DLD1 (cell line): ENCODE data around the gene LY9.

Experiments
- in situ Hi-C: cut with HindIII; loops from 2 replicates; pipeline ENCODE4 v1.10.0; 2017; ENCODE audit warnings: low sequenced_read_pairs

LY9 gene

DNA sequence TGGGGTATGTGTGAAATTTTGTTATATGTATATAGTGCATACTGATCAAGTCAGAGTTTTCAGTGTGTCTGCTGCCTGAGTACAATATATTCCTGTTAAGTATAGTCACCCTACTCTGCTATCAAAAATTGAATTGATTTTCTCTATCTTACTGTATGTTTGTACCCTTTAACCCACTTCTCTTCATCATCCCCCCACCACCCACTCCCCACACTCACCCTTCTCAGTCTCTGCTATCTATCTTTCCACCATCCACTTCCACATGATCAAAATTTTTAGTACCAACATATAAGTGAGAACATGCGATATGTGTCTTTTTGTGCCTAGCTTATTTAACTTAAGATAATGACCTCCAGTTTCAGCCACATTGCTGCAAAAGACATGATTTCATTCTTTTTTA lies 4.2 kb downstream of the LY9 start:
- in situ Hi-C loops = no loop called here

- in situ Hi-C loops = no loop called here
Observed at GRCh38 chr1:160800645-160801408, 4.9 kb downstream of the LY9 start.

DNA sequence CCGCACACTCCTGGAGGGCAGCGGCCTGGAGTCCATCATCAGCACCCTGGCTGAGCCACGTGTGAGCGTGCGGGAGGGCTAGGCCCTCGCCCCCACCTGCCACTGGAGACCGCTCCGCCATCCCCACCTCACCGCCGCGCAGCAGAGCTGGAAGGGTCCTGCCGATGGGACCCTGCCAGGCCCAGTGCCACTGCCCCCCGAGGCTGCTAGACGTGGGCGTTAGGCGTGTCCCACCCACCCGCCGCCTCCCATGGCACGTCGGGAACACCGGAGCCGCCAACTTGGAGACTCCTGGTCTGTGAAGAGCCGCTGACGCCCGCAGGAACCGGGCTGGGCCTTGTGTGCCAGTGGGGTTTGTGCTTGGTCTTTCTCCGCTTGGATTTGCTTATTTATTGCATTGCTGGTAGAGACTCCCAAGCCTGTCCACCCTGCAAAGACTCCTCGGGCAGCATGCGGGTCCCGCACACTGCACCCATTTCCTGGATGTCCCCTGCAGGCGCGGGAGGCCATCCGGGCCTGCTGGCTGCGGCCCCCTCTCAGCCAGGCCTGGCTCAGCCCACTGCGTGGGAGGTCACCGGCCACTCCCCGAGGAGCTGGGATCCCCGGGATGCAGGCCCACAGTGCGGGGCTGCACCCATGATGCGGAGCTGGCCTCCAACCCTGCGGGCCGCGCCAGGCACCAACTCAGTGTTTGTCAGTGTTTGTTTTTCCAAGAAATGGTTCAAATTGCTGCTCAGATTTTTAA lies 6.0 kb downstream of the LY9 start:
- in situ Hi-C loops = no loop called here

- in situ Hi-C loops = no loop called here
Observed at GRCh38 chr1:160806109-160806665, 10.2 kb downstream of the LY9 start.

DNA sequence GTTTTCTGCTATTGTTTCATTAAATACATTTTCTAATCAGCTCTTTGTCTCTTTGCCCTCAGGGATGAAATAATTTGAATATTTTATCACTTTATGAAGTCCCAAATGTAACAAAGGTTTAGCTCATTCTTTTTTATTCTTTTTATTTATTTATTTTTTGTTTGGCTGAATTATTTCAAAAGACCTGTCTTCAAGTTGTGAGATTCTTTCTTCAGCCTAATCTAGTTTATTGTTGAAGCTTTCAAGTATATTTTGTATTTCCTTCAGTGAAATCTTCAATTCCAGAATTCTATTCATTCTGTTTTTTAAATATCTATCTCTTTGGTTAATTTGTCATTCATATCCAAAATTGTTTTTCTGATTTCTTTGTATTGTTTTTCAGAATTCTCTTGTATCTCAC lies 10.8 kb downstream of the LY9 start:
- in situ Hi-C loops = no loop called here

- in situ Hi-C loops = no loop called here
Observed at GRCh38 chr1:160807247-160807646, 11.3 kb downstream of the LY9 start.

GRCh38 chr1:160807738-160808137 lies 11.8 kb downstream of the LY9 start:
- in situ Hi-C loops = no loop called here

DNA sequence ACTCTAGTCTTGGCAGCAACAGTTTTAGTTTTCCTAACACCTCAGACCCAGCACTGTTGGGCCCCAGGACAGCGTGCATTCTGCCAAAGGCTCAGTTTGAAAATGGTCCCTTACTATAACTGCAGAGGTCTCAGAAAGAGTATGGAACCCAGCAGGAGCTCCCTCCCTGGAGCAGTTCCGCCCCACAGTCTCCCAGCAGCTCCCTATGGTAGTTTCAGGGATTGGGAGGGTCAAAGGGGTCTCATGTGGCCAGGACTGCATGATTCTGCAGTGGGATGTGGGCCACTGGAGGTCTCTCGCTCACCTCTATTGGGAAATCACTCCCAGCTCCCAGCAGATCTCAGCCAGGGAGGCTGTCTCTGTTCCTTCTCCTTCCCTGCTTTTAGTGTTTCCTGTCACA lies 12.3 kb downstream of the LY9 start:
- in situ Hi-C loops = no loop called here

- in situ Hi-C loops = no loop called here
Observed at GRCh38 chr1:160810486-160810885, 14.5 kb downstream of the LY9 start.

DNA sequence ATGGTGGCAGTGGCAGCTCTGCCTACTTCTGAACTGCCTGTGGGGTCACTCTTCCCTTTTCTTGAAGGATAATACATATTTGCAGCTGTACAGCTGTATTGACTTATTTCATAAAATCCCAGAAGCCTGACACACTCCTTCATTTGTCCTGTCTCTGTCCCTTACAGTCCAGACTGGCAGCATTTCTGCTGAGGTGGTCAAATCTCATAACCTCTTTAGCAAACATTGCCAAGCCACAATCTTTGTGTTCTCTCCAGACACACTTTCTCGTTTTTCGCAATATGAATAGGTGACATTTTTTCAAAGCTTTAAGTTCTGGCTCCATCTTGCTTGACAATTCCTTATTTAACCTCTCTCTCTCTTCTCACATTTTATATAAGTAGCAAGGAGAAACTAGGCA lies 15.2 kb downstream of the LY9 start:
- in situ Hi-C loops = no loop called here

- in situ Hi-C loops = no loop called here
Observed at GRCh38 chr1:160813215-160813614, 17.2 kb downstream of the LY9 start.

GRCh38 chr1:160814316-160814715 lies 18.3 kb downstream of the LY9 start:
- in situ Hi-C loops = no loop called here

DNA sequence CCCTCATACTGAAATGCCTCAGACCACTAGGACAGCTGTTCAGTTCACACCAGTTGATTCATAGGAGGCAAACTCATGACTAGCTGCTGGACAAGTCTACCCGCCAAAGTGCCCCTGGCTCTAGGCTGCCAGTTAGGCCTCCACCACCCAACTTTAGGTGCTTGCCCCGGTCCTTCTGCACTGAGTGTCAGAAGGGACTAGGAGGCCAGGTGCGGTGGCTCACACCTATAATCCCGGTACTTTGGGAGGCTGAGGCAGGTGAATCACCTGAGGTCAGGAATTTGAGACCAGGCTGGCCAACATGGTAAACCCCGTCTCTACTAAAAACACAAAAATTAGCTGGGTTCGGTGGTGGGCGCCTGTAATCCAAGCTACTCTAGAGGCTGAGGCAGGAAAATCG lies 18.9 kb downstream of the LY9 start:
- in situ Hi-C loops = no loop called here

GRCh38 chr1:160818207-160818937 lies 22.4 kb downstream of the LY9 start:
- in situ Hi-C loops = no loop called here

GRCh38 chr1:160819186-160819585 lies 23.2 kb downstream of the LY9 start:
- in situ Hi-C loops = no loop called here

DNA sequence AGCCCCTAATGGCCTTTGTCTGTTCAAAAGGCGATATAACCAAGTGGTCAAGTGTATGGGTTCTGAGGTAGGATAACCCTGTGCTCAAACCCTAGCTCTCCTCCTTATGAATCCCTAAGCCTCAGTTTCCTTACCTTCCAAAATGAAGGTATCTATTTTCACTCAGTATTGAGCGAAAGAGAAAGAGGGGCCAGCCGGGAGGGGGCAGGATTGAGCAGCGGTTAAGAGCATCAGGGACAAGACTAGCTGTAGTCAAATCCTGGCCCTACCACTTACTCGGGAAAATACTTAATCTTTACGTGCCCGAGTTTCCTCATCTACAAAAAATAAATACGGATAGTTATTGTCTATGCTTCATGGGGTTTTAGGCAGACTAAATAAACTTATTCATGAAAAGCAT lies 25.7 kb downstream of the LY9 start:
- in situ Hi-C loops = no loop called here

GRCh38 chr1:160823296-160823695 lies 27.3 kb downstream of the LY9 start:
- in situ Hi-C loops = no loop called here

DNA sequence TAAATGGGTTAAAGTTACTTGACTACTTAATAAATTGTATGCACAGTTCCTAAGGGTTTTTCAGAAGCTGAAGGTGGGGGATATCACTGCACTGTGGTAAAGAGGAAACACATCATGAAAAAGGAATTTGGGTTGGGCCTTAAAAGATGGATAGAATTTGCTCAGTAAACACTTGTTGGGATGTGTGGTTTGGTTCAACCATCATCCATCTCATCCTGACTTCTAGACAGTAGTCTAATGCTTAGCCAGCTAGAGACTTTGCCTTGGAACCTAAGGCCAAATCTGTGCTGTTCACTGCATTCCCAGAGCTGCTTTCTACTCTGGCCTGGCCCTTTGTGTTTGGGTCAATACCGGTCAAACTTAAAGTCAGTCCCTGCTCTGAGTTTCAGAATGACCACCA lies 30.6 kb downstream of the LY9 start:
- in situ Hi-C loops = loop anchor here (25.0 kb wide), 1 partner anchor 139 kb away; no protein-coding TSS in a partner anchor

DNA sequence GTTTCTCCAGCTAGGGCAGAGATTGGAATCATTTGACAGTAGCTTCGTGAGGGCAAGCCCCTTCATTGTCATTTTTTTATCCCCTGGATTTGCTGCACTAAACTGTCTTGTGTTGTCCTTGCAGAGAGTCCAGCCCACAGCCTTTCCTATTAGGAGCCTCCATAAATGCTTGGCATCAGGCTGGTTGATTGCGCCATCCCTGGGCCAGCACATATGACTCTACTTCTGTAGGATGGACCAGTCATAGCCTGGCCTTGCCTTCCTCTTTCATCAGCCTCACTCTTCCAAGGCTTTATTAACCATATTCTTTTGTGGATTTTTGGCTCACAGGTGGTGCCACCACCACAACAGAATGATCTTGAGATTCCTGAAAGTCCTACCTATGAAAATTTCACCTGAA lies 31.4 kb downstream of the LY9 start:
- in situ Hi-C loops = loop anchor here (25.0 kb wide), 1 partner anchor 140 kb away; no protein-coding TSS in a partner anchor

DNA sequence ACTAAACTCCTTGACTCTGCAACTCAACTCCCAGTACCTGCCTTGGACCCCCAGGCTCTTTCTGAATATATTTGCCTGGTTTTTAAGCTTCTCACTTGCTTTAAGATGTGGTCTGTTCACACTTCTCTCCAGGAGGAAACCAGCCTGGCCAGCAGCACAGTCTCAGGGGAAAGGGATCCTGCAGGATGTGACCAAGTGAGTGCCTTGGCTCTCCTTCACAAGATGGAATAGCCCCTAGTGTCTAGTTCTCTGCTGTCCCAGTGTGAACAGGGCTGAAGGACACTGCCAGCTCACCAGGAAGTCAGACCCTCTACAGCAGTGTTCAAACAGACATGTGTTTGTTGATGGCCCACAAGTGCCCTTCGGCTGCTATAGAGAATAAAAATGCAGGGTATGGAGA lies 33.8 kb downstream of the LY9 start:
- in situ Hi-C loops = loop anchor here (25.0 kb wide), 1 partner anchor 142 kb away; no protein-coding TSS in a partner anchor
